B cell (primary cell): ENCODE results near the gene GNPDA1. TPM values are rescaled to one million over a fixed set of nuclear protein-coding genes. Genes with fewer than 3 reads are reported as not detected.

ENCODE experiments used
- ATAC-seq: fragments of 200-7000 bp; cut with Tn5 transposase; one replicate; pipeline ENCODE4 v1.10.0; 2021; ENCODE audit warnings: low read depth, mild to moderate bottlenecking, moderate number of reproducible peaks, moderate library complexity
- CTCF ChIA-PET: fragments of 350-600 bp; sonication (Branson Sonifier 250); formaldehyde crosslinking; loops from one replicate; lab custom pipeline; 2021; ENCODE audit warnings: antibody characterized with exemption, inconsistent platforms; lab: Charles Lee
- POLR2A ChIA-PET: fragments of 350-600 bp; sonication (Branson Sonifier 250); formaldehyde crosslinking; loops from one replicate; lab custom pipeline; 2021; ENCODE audit warnings: antibody characterized with exemption; lab: Charles Lee
- DNase-seq: peaks from one replicate; pipeline ENCODE4 v3.0.0; 2013
- H2AFZ ChIP-seq: 2 replicates; pipeline ENCODE4 v1.6.1; 2012; ENCODE audit warnings: mild to moderate bottlenecking, low read depth, low read length; ENCODE audit not compliant: insufficient read depth, poor library complexity, severe bottlenecking
- H3K27ac ChIP-seq, 2 donors: 1 replicate in 1 of 2; 2 replicates in 1 of 2; pipeline ENCODE4 v1.5.1; 2012 to 2013; ENCODE audit warnings: low read length in 2 of 2, mild to moderate bottlenecking in 2 of 2, moderate library complexity in 1 of 2
- H3K27me3 ChIP-seq, 4 experiments: fragments of 200-600 bp in 1 of 4; sonication (generic) in 1 of 4; replicated peaks in 1 of 4; 1 replicate in 2 of 4; 2 replicates in 2 of 4; pipeline versions ENCODE4 v1.6.1 to v1.7.0; 2013 to 2016; ENCODE audit warnings: low read length in 3 of 4, mild to moderate bottlenecking in 2 of 4, mixed read lengths in 1 of 4, moderate library complexity in 1 of 4; ENCODE audit not compliant: insufficient read depth in 4 of 4, control insufficient read depth in 3 of 4; ENCODE audit errors: control extremely low read depth in 1 of 4
- H3K36me3 ChIP-seq, 2 experiments: replicated peaks in 1 of 2; 1 replicate in 1 of 2; 2 replicates in 1 of 2; pipeline versions ENCODE4 v1.6.1 to v1.7.1; 2013; ENCODE audit warnings: low read length in 1 of 2; ENCODE audit not compliant: insufficient read depth in 2 of 2, control insufficient read depth in 1 of 2; ENCODE audit errors: control extremely low read depth in 1 of 2, extremely low read depth in 1 of 2
- H3K4me1 ChIP-seq, 2 donors: fragments of 200-600 bp in 1 of 2; sonication (generic) in 1 of 2; 1 replicate in 1 of 2; 2 replicates in 1 of 2; pipeline versions ENCODE4 v1.5.1 to v1.6.1; 2013 to 2017; ENCODE audit warnings: low read length in 2 of 2; ENCODE audit not compliant: control insufficient read depth in 2 of 2, insufficient read depth in 2 of 2
- H3K4me2 ChIP-seq: replicated peaks from 2 replicates; pipeline ENCODE3; 2012; ENCODE audit warnings: mild to moderate bottlenecking, low read depth, low read length; ENCODE audit not compliant: poor library complexity, severe bottlenecking
- H3K4me3 ChIP-seq, 5 experiments: fragments of 200-600 bp in 1 of 5; sonication (generic) in 1 of 5; 1 replicate in 3 of 5; 2 replicates in 2 of 5; pipeline versions ENCODE4 v1.5.1 to v1.7.0; 2011 to 2016; ENCODE audit warnings: low read length in 4 of 5, mild to moderate bottlenecking in 4 of 5, low read depth in 2 of 5, control low read depth in 1 of 5, moderate library complexity in 1 of 5; ENCODE audit not compliant: insufficient read depth in 1 of 5; ENCODE audit errors: control extremely low read depth in 1 of 5, extremely low read depth in 1 of 5
- H3K79me2 ChIP-seq: fragments of 200-600 bp; sonication (generic); one replicate; pipeline ENCODE4 v1.6.0; 2016; ENCODE audit warnings: low read length; ENCODE audit not compliant: control insufficient read depth, insufficient read depth
- H3K9ac ChIP-seq: fragments of 200-600 bp; sonication (generic); 2 replicates; pipeline ENCODE4 v1.6.1; 2017; ENCODE audit warnings: mild to moderate bottlenecking, low read length, moderate library complexity
- H3K9me3 ChIP-seq, 3 donors: one replicate each; pipeline versions ENCODE4 v1.6.1 to v1.7.1; 2013; ENCODE audit warnings: low read length in 2 of 3; ENCODE audit not compliant: control insufficient read depth in 2 of 3, insufficient read depth in 1 of 3; ENCODE audit errors: control extremely low read depth in 1 of 3
- H4K20me1 ChIP-seq: 2 replicates; pipeline ENCODE4 v1.6.0; 2012; ENCODE audit warnings: mild to moderate bottlenecking, low read length; ENCODE audit not compliant: insufficient read depth, control insufficient read depth, poor library complexity, severe bottlenecking
- H3K27ac Mint-ChIP-seq: one replicate; pipeline ENCODE4 v1.8.0; 2021; ENCODE audit warnings: mixed read lengths
- H3K27me3 Mint-ChIP-seq: one replicate; pipeline ENCODE4 v1.8.0; 2021; ENCODE audit warnings: mixed read lengths
- H3K4me1 Mint-ChIP-seq: one replicate; pipeline ENCODE4 v1.8.0; 2021; ENCODE audit warnings: mixed read lengths
- H3K4me3 Mint-ChIP-seq: one replicate; pipeline ENCODE4 v1.8.0; 2021; ENCODE audit warnings: mixed read lengths
- H3K9me3 Mint-ChIP-seq: one replicate; pipeline ENCODE4 v1.8.0; 2022; ENCODE audit warnings: mixed read lengths; ENCODE audit not compliant: insufficient read depth
- CTCF ChIP-seq: fragments of 200-600 bp; IDR thresholded peaks from one replicate; pipeline ENCODE4 v1.8.0; 2022; ENCODE audit warnings: antibody characterized with exemption, mild to moderate bottlenecking
- EZH2 ChIP-seq: IDR thresholded peaks from 2 replicates; pipeline ENCODE4 v1.6.1; 2012; ENCODE audit warnings: borderline replicate concordance, low read depth, mild to moderate bottlenecking, moderate library complexity, low read length; ENCODE audit not compliant: insufficient read depth, poor library complexity, severe bottlenecking
- WGBS: methylation state at CpG from one replicate; pipeline ENCODE4 v1.1.5; 2013; ENCODE audit warnings: missing lambda C conversion rate; ENCODE audit not compliant: insufficient coverage; 5-methylcytosine and 5-hydroxymethylcytosine counted together
- intact Hi-C: fragments of 100-400 bp; cut with micrococcal nuclease; formaldehyde crosslinking; loops from one replicate; pipeline ENCODE4 v1.10.0; 2022
- polyA plus RNA-seq: library from polyadenylated mRNA; depleted of rRNA; stranded (reverse); fragments of >200 nt; gene quantifications from 2 replicates; pipeline ENCODE4 v1.2.3, GENCODE V29; 2012
- total RNA-seq, 2 donors: library from RNA; stranded (reverse); fragments of 120-200 nt in 1 of 2; gene quantifications; 1 replicate in 1 of 2; 2 replicates in 1 of 2; pipeline versions ENCODE4 v1.2.3 to v1.2.4, GENCODE V29; 2013 to 2022

Gene GNPDA1
- total and polyA plus RNA-seq, 2 donors (not counting 1 experiment from before 2014, with no cell fraction given) = 3.1 to 12.1 TPM

- Histone ChIP-seq H3K27ac (peak overlapping the region; percentile 90 to 93), H3K36me3 (peaks cover 0 to 18% of the 10 kb centered on the region in 2 experiments), H3K79me2 (peaks cover 7% of the 10 kb centered on the region), H2AFZ (peak overlapping the region; percentile 92), H3K4me3 (peak overlapping the region; percentile 53 to 95 (median 77)), H3K9ac (peak overlapping the region; percentile 89), H3K4me2 (peak overlapping the region; percentile 89), H4K20me1 (no peaks in the 10 kb centered on the region), H3K4me1 (peaks cover 19 to 34% of the 10 kb centered on the region in 2 donors), H3K9me3 (no peaks in the 10 kb centered on the region), H3K27me3 (no peaks in the 10 kb centered on the region)
- Mint-ChIP-seq H3K27ac (peak overlapping the region; percentile 98), H3K4me3 (peak overlapping the region; percentile 96), H3K27me3 (no peaks in the 10 kb centered on the region), H3K4me1 (peaks cover 43% of the 10 kb centered on the region), H3K9me3 (no peaks in the 10 kb centered on the region)
- ChIA-PET CTCF (interaction anchor here (0.8 to 4.8 kb wide), 28 partner anchors 8 to 403 kb away, joined by 3 to 62 read pairs (median 5); partner anchors contain the start of genes DELE1, FCHSD1, GNPDA1 and HDAC3), POLR2A (interaction anchor here (0.5 to 1.7 kb wide), 7 partner anchors 9 to 649 kb away, joined by 4 to 11 read pairs (median 6); partner anchors contain the start of genes DELE1, FCHSD1 and TAF7)
- no CpG with 5 or more reads among the region's 2 CpGs for WGBS
- intact Hi-C loops = loop anchor here (1.0 to 2.0 kb wide), 8 partner anchors 10 to 333 kb away; partner anchors contain the start of genes DELE1, FCHSD1, GNPDA1 and NDFIP1
- ATAC-seq = no peak
- TF ChIP-seq EZH2 = no peak
- TF ChIP-seq CTCF = no peak
- peak; percentile 61 for DNase-seq
Observed at GRCh38 chr5:141969783-141970771, 42.8 kb downstream of the GNPDA1 start.
